HG03571 (cell line): ENCODE results near the gene NBR1.
"Not testable (repeated sequence)": the region's sequence is repeated elsewhere in the genome, so short reads cannot be mapped to it uniquely, and the experiment has no call there.

ENCODE experiments used
- ATAC-seq: cut with Tn5 transposase; IDR thresholded peaks from one replicate; pipeline ENCODE4 v1.9.1; 2021; ENCODE audit not compliant: unreplicated experiment

Gene NBR1

GRCh38 chr17:43240596-43241352, 69.8 kb downstream of the NBR1 start:
- ATAC-seq, result not testable (repeated sequence)

- not testable (repeated sequence) for ATAC-seq
Measured at GRCh38 chr17:43246456-43246855, 75.4 kb downstream of the NBR1 start.
